Epithelial cell of proximal tubule (primary cell): ENCODE data around the gene GALNT9. TPM values are rescaled to one million over a fixed set of nuclear protein-coding genes. Genes with fewer than 3 reads are reported as not detected.

Experiments
- DNase-seq: peaks from one replicate; pipeline ENCODE4 v3.0.0-alpha.2; 2011; ENCODE audit warnings: low read depth
- H3K4me3 ChIP-seq: 2 replicates; pipeline ENCODE4 v1.5.1; 2011; ENCODE audit warnings: low read depth, mild to moderate bottlenecking, low read length
- total RNA-seq: library from RNA; depleted of rRNA; stranded (reverse); fragments of >200 nt; gene quantifications from 2 replicates; pipeline ENCODE4 v1.2.3, GENCODE V29; 2015
- TF ChIP-seq, protein P1 (sequence below): conservative IDR thresholded peaks from 2 replicates; pipeline ENCODE4 v1.5.1; 2012; ENCODE audit warnings: low read depth, mild to moderate bottlenecking, low read length

The GALNT9 gene
- total RNA-seq, 1 donor from 2014 or later = not detected

DNA sequence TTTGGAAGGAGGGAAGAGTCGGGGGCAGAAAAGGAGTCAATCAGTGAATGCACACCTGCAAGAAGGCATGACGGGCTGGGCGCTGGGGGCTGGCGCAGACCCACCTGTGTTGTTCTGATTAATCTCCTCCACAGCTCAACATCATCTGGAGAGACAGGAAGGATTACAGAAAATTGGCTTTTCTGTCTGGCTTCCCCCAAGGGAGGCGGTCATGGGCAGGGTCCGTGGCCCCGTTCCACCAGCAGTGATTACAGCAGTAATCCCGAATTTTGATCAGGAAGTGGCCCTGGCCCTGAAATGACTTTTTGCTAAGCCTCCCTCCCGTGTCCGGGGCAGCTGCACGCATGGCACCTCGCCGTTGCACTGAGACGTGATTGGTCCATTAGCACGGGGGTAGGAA, 24.4 kb upstream of the GALNT9 start:
- no peak for DNase-seq
- TF ChIP-seq, protein P1, sequence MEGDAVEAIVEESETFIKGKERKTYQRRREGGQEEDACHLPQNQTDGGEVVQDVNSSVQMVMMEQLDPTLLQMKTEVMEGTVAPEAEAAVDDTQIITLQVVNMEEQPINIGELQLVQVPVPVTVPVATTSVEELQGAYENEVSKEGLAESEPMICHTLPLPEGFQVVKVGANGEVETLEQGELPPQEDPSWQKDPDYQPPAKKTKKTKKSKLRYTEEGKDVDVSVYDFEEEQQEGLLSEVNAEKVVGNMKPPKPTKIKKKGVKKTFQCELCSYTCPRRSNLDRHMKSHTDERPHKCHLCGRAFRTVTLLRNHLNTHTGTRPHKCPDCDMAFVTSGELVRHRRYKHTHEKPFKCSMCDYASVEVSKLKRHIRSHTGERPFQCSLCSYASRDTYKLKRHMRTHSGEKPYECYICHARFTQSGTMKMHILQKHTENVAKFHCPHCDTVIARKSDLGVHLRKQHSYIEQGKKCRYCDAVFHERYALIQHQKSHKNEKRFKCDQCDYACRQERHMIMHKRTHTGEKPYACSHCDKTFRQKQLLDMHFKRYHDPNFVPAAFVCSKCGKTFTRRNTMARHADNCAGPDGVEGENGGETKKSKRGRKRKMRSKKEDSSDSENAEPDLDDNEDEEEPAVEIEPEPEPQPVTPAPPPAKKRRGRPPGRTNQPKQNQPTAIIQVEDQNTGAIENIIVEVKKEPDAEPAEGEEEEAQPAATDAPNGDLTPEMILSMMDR = no peak
- no peak overlapping the region for H3K4me3 ChIP-seq

DNA sequence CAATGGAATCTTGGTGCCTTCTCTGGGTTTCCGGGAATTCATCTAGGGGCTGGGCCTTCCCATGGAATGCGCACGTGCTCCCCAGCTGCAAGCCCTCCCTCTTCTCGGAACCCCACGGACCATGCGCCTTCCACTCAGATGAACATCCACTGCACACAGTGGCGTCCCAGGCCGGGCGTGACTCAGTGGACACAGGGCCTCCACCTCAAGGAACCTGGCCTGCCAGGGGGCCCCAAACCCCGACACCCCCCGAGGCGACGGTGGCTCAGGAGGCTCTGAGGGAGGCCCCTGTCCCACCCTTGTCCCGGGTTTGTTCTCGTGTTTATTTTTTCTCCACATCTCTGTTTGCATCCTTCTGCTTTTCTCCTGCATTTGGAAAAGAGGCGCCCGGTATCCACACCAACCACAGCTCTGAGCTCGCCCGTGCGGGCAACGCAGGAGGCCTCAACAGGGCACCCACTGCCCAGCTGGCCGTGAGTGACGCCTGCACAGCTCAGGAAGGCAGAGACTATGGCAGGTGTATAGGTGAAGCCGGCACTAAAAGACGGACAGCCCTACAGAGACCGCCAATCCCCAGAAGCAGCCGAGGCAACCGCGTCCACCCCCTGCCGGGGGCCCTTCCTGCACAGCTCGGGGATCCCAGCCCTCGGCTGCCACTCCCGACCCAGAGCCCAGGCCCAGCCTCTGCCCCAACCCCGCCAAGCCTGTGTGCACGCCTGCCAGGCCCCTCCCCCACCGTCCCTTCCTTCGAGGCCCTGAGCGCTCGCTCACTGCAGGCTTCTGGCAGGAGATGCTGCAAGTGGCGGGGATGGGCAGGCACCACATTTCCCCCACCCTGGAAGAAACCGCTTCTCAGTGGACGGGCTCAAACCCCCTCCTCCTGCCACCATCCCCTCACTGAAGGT, 23.8 kb upstream of the GALNT9 start:
- TF ChIP-seq, protein P1 = no peak
- no peak for DNase-seq
- no peak overlapping the region for H3K4me3 ChIP-seq

DNA sequence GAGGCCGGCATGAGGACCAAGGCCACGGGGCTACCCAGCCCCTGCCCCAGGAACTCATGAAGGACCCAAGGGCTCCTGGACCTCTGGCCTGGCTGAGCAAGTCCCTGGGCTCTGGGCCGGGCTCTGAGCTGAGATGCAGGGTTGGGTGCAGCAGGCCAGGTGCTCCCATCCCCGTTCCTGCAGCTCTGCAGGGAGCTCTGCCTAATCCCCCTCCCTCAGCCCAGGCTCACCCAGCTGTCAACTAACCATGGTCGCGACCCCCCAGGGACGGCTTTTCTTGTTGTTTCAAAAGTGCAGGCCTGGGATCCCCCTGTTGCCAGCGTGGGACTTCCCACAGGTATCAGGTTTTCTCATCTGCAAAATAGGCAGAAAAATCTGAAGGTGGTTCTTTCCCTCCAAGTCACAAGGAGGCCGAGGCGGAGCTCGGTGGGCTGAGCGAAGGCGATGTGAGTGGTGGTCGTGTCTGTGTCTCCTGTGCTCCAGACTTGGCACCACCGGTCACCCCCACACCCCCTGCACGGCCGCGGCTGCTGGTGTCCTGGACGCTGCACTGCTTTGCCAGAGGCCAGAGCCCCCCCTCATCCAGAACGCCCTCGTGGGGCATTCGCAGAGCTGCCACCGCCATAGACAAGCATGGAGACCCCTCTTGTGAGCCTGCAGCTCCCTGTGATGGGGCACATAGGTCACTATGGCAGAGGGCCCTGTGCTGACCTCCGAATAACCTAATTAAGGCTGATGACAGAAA, 22.5 kb upstream of the GALNT9 start:
- no peak for DNase-seq
- TF ChIP-seq, protein P1 = no peak
- no peak overlapping the region for H3K4me3 ChIP-seq

DNA sequence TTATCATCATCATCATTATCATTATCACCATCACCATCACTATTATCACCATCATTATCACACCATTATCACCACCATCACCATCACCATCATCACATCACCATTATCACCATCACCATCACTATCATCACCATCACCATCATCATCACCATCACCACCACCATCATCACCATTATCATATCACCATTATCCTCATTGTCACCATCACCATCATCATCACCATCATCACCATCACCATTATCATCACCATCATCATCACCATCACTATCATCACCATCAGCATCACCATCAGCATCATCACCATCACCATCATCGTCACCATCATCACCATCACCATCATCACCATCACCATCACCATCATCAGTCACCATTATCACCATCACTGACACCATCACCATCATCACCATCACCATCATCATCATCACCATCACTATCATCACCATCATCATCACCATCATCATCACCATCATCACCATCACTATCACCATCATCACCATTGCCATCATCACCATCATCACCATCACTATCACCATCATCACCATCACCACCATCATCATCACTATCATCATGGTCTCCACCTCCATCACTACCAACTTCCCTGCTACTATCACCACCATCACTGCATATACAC, 20.2 kb upstream of the GALNT9 start:
- TF ChIP-seq, protein P1 = no peak
- no peak overlapping the region for H3K4me3 ChIP-seq
- no peak for DNase-seq

GRCh38 chr12:132348176-132348575, 18.8 kb upstream of the GALNT9 start:
- TF ChIP-seq, protein P1 = no peak
- DNase-seq = no peak
- H3K4me3 ChIP-seq = no peak overlapping the region

GRCh38 chr12:132347176-132347855, 17.9 kb upstream of the GALNT9 start:
- TF ChIP-seq, protein P1 = no peak
- DNase-seq = no peak
- H3K4me3 ChIP-seq = no peak overlapping the region
